Measurements from ENCODE around the gene ERC2.

The ERC2 gene

DNA sequence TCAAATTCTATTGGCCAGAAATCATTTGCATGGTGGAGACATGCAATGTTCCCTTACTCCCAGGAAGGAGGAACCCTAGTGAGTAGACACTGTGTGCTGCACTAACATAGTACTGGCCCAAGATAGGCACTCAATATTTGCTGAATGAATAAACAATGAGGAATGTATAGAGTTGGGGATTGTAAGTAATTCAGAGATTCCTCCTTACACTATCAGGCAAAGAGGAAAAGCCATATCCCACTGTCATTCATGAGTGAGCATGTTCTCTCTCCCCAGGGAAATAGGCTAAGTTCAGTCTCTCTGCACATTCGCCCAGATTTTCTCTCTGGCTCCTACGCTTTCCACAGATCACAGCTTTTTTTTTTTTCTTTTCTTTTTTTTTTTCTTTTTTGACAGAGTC lies 826.3 kb downstream of the ERC2 start:
- no peak for DNase-seq (ENCODE audit: low spot score)

DNA sequence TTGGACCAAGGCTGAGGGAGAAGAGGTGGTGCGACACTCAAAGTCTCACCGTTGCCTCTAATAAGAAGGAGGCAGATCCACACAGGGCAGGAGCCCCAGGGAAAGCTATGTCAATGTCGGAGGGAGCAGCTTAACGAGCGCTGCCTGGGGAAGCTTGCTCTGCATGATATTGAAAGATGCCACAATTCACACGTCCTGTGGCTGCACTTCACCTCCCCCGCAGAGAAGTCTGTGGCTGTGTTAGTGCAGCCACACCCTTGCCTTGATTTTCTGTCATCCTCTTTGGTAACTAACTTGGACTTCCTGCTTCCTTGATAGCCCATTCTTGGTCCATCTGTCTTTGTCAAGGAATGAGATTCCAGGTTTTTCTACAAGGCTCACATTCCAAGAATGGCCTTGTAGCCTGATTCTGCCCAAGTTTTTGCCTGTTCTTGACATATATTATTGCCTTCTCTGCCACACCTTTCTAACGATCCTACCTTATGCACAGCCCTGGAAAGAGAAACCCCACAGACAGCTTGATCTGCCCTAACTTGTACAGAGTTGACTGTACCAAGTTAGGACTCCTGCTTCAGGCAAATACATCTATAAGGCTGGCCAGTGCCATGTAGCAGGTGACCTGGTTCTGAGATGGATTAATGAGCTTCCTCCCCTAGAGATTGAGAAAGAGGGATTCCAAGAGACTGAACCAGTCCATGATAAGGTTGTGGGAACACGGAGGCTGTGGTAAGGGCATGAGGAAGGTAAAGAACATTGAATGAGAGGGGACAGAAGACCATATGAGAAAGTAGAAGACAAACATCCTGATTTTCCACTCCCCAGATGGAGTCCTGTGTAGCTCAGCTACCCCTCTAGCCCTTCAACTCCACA lies 828.1 kb downstream of the ERC2 start:
- DNase-seq (ENCODE audit: low spot score) = no peak

DNA sequence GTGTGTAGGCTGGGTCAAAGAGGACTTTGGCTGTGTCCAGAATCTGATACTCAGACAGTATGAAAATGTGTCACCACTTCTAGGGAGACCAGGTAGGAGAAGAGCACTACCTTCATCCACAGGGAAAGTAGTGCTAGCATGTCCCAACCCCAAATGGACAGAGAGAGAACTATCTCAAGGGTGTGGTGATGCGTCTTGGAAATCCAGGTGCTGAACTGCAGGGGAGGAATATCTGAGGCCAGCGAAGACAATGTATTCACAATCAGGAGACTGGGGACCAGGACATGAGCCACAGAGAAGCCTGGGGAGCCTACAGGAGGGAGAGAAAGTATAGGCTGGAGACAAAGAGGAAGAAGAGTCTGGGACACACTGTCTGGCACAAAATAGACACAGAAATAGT lies 829.1 kb downstream of the ERC2 start:
- no peak for DNase-seq (ENCODE audit: low spot score)

DNA sequence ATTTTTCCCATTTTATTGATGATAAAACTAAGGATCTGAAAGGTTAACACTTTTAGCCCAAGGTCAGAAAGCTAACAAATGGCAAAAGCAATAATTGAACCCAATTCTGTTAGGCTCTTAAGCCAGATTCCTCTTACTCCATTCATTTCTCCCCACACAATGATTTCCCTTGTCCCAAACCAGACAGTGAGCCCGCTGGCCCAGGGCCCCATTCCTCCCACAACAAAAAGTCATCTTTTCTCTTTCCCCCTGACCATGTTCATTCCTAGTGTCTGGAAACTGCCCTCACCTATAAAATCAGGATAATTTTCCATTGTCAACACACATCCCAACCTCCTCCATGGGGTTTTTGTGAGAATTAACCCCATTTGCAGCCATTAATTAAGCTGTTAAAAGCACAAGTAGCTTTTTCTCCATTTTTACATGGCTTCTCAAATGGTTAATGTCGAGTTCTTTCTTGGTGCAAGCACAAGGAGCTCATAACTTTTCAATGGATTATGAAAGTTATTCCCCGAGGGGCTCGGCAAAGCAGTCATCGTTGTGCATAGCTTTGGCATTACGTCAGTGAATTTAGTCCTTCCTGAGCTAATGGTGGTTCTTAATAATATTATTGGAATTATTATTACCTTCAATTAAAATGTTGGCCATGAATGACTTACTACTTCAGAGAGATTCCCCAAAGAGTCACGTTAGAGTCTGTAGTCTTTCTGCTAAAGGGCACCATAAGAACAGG lies 830.2 kb downstream of the ERC2 start:
- DNase-seq (ENCODE audit: low spot score) = no peak

DNA sequence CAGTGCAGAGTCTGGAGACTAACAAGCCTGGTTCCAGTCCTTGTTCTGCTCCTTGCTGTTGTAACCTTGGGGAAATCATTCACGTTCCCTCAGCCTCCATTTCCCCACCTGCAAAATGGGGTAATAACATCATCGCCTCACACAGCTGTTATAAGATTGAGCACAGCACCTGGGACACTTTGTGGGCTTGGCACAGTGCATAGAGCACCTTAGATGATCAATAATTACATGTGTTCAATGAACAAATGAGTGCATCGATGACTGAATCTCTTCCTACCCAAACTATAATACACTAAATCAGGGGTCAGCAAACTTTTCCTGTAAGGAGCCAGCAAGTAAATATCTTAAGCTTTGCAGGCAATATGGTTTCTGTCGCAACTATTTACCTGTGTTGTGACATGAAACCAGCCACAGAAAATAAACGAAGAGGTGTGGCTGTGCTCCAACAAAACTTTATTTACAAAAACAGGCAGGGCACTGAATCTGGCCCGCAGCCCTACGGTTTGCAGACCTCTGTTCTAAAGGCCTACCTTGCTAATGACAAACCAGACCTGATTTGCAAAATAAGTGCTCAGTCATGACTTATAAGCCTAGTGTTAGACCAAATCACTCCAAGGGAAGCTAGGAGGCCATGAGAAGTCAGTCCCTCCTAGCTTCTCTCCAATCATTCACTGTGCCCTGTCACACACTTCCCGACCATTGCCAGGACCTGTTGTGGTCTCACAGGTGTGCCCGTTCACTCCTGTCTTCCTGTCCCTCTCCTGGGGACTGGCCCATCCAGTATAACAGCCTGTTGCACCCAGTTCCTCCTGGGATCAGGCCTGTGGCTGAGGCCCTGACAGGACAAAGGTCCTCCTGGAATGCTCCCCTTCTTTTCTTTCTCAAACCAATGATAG lies 831.7 kb downstream of the ERC2 start:
- DNase-seq (ENCODE audit: low spot score) = no peak

DNA sequence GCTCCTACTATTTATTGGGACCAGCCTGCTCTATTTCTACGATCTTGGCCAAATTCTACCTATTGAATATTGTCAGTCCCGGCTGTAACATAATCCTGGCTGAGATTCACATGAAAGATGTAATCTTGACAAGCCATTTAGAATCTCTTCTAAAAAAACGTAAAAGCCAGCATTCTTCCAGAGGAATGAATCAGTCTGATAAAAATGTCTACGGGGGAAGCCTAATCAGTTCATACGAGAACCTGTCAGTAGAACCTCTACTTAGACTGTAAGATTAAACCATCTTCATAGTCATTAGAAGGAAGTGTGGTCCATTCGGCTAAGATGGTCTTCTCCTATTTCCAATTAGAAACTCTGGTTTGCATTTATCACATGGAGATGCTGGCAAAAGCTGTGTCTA lies 833.9 kb downstream of the ERC2 start:
- no peak for DNase-seq (ENCODE audit: low spot score)

DNA sequence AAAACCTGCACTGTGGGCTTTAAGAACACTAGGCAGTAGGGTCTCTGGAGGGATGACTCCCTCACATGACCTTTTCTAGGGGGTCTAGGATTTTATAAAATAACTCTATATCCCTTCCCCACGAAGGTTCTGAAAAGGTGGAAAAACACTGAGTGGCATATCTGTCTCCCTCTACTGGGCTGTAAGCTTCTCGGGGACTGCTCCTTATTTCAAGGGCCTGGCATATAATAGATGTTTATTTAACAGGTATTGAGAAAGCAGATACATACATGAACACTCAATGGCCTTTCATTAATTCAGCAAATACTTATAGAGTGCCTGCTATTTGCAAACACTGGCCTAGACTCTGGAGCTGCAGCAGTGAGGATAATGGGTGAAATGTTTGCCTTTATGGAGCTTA lies 834.9 kb downstream of the ERC2 start:
- DNase-seq (ENCODE audit: low spot score) = no peak

DNA sequence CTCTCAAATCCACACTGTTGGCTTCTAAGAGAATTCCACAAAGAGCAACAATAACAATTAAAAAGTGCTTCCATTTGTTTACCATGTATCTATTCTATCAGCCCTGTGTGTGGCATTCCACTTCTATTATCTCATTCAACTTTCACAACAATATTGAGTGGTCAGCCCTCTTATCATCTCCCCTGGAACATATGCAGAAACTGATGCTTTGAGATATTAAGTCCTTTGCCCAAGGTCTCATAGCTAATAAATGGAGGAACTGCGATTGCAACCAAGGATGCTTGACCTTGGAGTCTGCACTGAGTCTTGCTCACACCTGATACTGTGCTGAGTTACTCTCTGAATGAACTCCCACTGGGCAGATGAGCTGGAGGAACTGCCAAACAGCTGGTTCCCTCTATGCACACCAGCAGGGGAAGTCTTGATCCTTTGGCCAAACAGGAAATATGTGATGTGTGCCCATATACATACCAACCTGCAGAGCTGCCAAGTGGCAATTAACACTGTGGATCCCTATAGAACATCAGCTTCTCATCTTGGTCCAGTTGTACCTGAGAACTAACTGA lies 836.4 kb downstream of the ERC2 start:
- no peak for DNase-seq (ENCODE audit: low spot score)

DNA sequence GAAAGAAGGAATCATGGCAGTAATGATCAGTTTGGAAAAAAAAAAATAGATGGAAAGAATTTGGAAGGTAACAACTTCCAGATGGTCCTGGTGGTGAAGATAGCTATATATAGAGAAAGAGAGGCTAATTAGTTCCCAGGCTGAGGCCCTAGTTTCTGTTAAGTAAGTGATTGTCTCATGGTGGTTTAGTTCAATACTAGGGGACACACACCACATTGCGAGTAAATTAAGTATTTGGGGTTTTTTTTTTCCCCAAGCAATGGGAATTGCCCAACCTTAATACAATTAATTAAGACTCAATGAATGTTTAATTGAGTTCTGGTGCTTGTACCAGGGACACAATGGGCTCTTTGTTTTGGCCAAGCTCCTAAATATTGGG lies 837.4 kb downstream of the ERC2 start:
- DNase-seq (ENCODE audit: low spot score) = no peak

DNA sequence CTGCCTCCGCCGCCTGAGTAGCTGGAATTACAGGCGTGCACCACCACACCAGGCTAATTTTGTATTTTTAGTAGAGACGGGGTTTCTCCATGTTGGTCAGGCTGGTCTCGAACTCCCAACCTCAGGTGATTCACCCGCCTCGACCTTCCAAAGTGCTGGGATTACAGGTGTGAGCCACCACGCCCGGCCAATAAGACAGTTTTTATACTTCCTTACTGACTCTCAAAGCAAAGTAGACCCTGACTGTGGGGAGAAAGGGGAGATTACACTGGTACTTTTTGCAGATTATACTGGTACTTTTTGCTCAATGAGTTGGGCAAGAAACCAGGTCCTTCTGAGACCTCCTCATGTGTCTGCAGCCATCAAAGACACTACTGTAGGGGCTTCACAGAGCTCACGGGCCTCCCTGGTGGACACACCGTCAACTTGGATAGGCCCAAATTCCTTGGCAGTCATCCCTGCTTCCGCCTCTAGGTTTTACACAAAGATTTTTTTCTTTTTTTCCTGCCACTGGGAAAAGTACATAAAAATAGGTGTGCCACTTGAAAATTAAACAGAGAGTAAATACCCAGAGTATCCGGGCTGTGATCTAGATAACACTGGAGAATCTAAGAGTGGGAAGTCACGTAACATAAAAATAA lies 837.9 kb downstream of the ERC2 start:
- no peak for DNase-seq (ENCODE audit: low spot score)

DNA sequence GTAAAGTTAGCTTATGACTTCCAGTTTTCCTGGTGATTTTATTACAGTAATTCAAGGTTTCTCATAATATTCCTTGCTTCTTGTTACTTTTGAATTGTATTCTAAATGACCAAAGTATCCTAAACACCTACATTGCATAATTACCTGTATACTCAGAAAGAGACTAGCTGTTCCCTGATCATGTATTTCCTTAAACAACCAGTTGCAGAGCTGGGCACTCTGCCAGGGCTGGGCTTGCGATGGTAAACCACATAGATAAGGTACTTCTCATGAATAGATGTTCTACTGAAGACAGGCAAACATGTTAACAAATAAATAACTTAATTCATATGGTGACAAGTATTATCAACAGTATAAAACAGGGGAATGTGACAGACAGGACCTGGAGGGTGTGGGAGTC lies 838.8 kb downstream of the ERC2 start:
- no peak for DNase-seq (ENCODE audit: low spot score)

DNA sequence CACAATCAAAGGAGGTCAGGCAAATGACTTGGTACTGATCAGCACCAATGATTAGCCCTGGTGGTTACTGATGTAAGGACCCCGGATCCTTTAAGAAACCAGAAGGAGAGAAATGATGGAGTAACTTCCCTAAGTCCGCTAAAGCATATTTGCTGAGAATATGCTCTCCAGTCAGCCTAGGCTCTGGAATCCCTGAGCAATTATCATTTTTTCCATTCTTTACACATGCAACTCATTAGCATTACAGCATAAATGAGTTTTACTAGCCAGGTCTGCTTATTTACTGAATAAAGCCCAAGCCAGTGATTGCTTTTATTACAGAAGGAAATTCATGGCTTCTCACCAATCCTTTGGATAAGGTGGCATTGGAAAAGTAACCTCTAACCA lies 842.0 kb downstream of the ERC2 start:
- no peak for DNase-seq (ENCODE audit: low spot score)

DNA sequence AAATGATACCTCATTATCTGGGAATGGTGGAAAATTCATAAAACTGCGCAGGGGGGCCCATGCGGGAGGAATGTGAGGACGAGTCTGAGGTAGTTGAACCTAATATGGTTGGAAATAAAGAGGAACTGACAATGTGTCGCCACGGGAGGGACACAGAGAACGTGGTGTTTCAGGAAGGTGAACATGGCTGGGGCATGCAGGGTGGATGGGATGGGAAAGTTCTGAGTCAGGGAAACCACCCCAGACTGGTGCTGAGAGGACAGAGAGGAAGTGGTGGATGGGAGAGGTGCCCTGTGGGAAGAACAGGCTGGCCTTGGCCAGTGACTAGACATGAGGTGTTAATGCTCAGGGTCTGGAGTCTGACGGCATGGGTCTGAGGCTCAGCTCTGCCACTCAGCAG lies 844.0 kb downstream of the ERC2 start:
- no peak for DNase-seq (ENCODE audit: low spot score)

DNA sequence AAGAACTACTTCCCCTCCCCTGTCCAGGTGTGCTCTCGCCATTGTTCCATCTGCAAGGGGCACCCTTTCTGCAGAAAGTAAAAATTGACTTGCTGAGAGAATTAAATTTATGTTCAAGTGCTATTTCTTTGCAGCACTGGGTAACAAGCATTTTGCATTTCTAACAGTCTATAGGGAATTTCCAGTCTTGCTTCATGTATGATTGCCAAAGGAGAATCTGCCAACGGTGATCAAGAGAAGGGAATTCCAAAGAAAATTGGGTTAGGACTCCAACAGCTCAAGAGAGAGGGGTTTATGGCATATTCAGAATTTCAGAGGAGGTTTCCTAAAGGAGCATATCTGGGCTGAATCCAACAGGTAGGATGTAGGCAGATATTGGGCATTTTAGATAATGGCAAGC lies 844.5 kb downstream of the ERC2 start:
- DNase-seq (ENCODE audit: low spot score) = no peak

DNA sequence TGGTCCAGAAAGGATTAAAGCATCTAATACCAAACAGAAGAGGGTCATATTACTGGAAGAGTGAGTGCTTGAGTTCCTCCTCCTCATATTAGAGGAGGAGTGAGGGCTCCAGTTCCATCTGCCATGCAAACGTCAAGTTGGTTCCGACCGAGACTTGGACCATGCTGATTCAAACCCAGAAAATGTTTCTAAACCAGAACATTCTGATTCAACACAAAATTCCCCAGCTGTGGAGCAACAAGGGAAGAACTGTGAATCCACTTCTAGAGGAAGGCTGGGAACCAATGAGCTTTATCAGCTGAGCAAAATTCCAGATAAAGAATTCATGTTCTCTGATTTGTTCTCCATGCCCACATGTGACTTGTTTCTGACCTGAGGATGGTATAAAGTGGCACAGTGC lies 845.5 kb downstream of the ERC2 start:
- DNase-seq (ENCODE audit: low spot score) = no peak

DNA sequence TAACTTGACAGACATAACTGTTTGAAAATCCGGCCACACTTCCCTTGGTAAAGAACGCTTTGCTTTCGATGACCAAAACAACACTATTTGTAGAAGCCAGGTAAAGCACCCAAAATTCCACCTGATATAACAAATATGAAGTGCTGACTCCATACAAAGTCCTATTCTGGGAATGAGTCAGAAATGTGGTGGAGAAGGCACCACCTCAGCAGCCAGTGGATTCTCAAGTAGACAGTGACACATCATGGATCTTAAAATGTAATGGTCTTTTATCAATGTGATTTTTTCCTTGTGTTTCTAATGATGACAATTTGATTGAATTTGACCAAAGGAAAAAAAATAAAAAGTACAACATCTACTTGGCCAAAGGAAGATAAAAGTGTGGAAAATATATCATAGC lies 846.2 kb downstream of the ERC2 start:
- no peak for DNase-seq (ENCODE audit: low spot score)

DNA sequence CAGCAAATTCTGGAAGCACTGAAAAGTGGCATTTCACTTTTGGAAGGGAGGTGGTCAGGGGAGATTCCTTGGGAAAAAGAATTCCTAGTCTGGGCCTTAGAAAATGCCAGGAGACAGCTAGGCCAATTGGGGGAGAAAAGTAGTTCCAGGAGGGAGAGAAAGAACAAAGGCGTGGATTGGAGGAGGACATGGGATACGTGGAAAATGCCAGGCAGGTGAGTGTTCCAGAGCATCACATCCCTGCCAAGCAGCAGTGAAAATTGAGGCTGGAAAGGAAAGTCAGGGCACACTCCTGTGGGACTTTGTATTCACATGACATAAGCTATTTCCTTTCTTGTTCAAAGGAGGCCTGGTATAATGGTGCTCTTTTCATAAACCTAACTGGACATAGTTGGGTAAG lies 846.6 kb downstream of the ERC2 start:
- no peak for DNase-seq (ENCODE audit: low spot score)

DNA sequence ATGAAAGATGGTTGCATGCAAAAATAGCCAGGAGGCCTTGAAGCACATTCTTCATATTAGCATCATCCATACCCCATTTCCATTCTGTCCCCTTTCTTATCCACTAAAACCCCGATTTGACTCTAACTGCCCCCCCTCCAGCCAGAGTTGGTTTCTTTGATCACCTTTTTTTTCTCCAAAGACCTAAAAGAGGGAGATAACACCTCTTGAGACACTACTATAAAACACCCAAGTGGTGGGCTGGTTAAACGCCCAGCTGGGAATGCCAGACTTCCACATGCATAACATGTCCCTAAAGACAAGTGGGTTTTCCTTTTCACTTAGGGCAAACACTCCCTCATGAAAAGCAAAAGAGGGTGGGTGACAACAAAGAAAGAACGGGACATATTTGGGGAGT lies 847.2 kb downstream of the ERC2 start:
- no peak for DNase-seq (ENCODE audit: low spot score)

DNA sequence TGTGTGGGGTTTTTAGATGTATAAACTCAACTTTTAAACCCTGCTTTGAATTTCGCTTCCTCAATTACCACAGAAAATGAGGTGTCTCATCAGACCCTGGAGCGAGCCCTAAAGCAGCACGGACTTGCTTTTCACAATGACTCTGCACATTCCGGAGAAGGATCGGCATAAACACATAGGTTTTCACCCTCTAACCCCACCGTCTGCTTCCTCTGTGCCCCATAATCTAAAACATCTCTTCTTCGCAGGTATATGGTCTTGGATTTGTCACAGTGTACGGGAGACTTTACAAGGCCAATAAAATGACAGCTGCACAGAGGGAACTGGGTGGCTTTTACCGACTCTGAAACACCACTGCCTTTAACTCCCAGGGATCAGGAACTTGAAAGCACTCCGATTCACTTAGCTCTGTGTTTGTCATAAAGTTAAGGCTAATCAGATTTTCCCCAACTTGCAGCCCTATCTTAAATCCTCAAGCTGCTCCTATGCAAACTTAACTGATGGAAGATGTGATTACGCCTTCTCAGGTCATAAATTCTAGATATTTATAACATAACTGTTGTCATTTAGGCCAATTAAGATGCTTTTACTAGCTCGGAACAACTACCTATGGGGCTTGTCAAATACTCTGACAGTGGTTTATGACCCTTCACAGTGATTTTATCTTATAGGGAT lies 847.8 kb downstream of the ERC2 start:
- DNase-seq (ENCODE audit: low spot score) = no peak

DNA sequence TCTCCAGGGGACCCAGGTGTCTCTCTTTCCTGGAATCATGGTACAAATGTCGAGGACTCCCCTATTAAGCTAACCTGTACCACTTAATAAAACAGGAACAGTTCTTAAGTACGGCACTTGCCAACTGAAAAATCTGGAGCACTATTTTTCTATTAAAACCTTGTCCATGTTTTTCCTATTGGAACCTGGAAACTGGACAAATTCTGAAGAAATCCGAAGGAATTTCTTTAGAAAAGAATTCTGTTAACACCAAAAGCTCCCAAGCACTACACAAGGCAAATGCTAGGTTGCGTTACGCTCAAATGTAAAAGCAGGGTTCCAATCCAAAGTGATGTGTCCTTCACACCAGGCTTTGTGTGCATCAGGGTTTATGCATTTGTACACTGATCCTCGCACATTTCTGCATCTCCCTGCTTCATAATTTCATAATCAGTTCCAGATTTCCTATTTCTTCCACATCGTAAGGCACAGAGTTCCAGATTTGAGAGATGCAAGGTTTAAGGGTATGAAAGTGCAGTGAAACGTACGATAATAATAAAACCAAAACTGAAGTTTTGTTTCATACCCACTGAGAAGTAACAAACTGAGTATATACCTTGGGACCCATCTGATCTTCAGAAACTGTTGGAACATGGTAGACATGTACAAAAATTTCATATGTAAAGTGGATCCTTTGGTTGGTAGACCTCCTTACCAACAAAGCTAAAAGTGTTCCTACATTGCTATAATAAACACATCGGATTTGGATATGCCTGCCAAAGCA lies 849.0 kb downstream of the ERC2 start:
- DNase-seq (ENCODE audit: low spot score) = no peak

DNA sequence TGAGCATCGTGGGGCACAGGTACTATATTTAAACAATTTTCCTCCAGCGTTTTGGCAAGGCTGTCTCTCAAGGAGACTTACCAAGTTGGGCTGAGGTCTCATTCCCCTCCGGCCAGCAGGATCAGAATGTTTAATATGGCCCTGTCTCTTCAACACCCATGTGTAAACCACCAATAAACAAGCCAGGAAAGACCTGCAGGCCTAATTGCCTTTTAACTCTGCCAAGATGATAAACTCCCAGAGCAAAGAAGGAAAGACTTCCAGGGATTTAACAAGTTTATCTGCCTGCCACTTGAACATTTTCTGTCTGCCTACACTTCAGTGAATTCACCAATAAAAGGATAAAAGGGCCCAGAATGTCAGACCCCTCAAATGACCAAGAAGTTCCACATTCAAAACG lies 850.9 kb downstream of the ERC2 start:
- no peak for DNase-seq (ENCODE audit: low spot score)

All from ecto neural progenitor cell (in vitro differentiated cells).